GM19043 (cell line): ENCODE results near the gene AICDA.
"Not testable (repeated sequence)": the region's sequence is repeated elsewhere in the genome, so short reads cannot be mapped to it uniquely, and the experiment has no call there.

Source experiments
- ATAC-seq: cut with Tn5 transposase; IDR thresholded peaks from one replicate; pipeline ENCODE4 v1.9.1; 2021; ENCODE audit warnings: low read depth; ENCODE audit not compliant: unreplicated experiment

AICDA gene

GRCh38 chr12:8615206-8615605 lies 2.5 kb upstream of the AICDA start:
- ATAC-seq: no peak

GRCh38 chr12:8613881-8614280 lies 1.2 kb upstream of the AICDA start:
- ATAC-seq: not testable (repeated sequence)

- ATAC-seq: no peak
These were observed 3.5 kb downstream of the AICDA start for GRCh38 chr12:8609061-8609570.

- ATAC-seq: no peak
These were observed 5.8 kb downstream of the AICDA start for GRCh38 chr12:8606890-8607289.

- ATAC-seq: no peak
These were observed 7.6 kb downstream of the AICDA start for GRCh38 chr12:8605057-8605456.

GRCh38 chr12:8603856-8604255 lies 8.8 kb downstream of the AICDA start:
- ATAC-seq: no peak

- ATAC-seq: no peak
These were observed 9.4 kb downstream of the AICDA start for GRCh38 chr12:8603286-8603685.

- ATAC-seq: no peak
These were observed 16.1 kb downstream of the AICDA start for GRCh38 chr12:8596561-8596960.

GRCh38 chr12:8594072-8594471 lies 18.6 kb downstream of the AICDA start:
- ATAC-seq: no peak

GRCh38 chr12:8593246-8593645 lies 19.4 kb downstream of the AICDA start:
- ATAC-seq: no peak

- ATAC-seq: peak; percentile 75
These were observed 21.7 kb downstream of the AICDA start for GRCh38 chr12:8590842-8591545.

- no peak for ATAC-seq
These were observed 23.0 kb downstream of the AICDA start for GRCh38 chr12:8589679-8590078.

- not testable (repeated sequence) for ATAC-seq
These were observed 28.2 kb downstream of the AICDA start for GRCh38 chr12:8584478-8584877.

- no peak for ATAC-seq
These were observed 28.7 kb downstream of the AICDA start for GRCh38 chr12:8584004-8584403.

GRCh38 chr12:8581098-8581784 lies 31.4 kb downstream of the AICDA start:
- no peak for ATAC-seq

GRCh38 chr12:8577879-8578278 lies 34.8 kb downstream of the AICDA start:
- ATAC-seq: no peak

- ATAC-seq: no peak
These were observed 40.2 kb downstream of the AICDA start for GRCh38 chr12:8572507-8572906.

GRCh38 chr12:8566525-8566924 lies 46.1 kb downstream of the AICDA start:
- no peak for ATAC-seq

- ATAC-seq: not testable (repeated sequence)
These were observed 46.6 kb downstream of the AICDA start for GRCh38 chr12:8566052-8566451.

GRCh38 chr12:8564656-8565055 lies 48.0 kb downstream of the AICDA start:
- ATAC-seq: no peak

- no peak for ATAC-seq
These were observed 49.3 kb downstream of the AICDA start for GRCh38 chr12:8563356-8563755.

GRCh38 chr12:8562310-8562709 lies 50.3 kb downstream of the AICDA start:
- ATAC-seq: no peak
